DND-41 (cell line): ENCODE measurements around the gene TSEN15.

Experiments
- ATAC-seq: fragments of 200-7000 bp; cut with Tn5 transposase; 3 replicates; pipeline ENCODE4 v1.9.1; 2021; ENCODE audit warnings: low read depth; ENCODE audit not compliant: insufficient read depth
- DNase-seq: peaks from one replicate; pipeline ENCODE4 v3.0.0-alpha.2; 2020
- H2AFZ ChIP-seq: 2 replicates; pipeline ENCODE4 v1.6.0; 2012; ENCODE audit warnings: low read depth, low read length
- H3K27ac ChIP-seq: 2 replicates; pipeline ENCODE4 v1.5.1; 2012; ENCODE audit warnings: low read length, inconsistent platforms
- H3K27me3 ChIP-seq: fragments of 200-600 bp; sonication (generic); 2 replicates; pipeline ENCODE4 v1.6.0; 2012; ENCODE audit warnings: low read length, mild to moderate bottlenecking, inconsistent platforms; ENCODE audit not compliant: insufficient read depth, poor library complexity
- H3K36me3 ChIP-seq: 2 replicates; pipeline ENCODE4 v1.5.1; 2012; ENCODE audit warnings: low read length, inconsistent platforms; ENCODE audit not compliant: insufficient read depth
- H3K4me1 ChIP-seq: 2 replicates; pipeline ENCODE4 v1.5.1; 2012; ENCODE audit warnings: mild to moderate bottlenecking, low read length; ENCODE audit not compliant: insufficient read depth
- H3K4me2 ChIP-seq: 2 replicates; pipeline ENCODE4 v1.6.0; 2012; ENCODE audit warnings: mild to moderate bottlenecking, moderate library complexity, low read length, inconsistent platforms; ENCODE audit not compliant: insufficient read depth
- H3K4me3 ChIP-seq, 2 experiments: fragments of 200-600 bp in 1 of 2; shearing (Covaris generic) in 1 of 2; 2 replicates each; pipeline ENCODE4 v1.5.1; 2012 to 2016; ENCODE audit warnings: inconsistent platforms in 2 of 2, low read length in 2 of 2, mild to moderate bottlenecking in 2 of 2, low read depth in 1 of 2, moderate library complexity in 1 of 2
- H3K79me2 ChIP-seq: 2 replicates; pipeline ENCODE4 v1.6.0; 2012; ENCODE audit warnings: low read length, inconsistent platforms; ENCODE audit not compliant: insufficient read depth
- H3K9ac ChIP-seq: 2 replicates; pipeline ENCODE4 v1.6.0; 2012; ENCODE audit warnings: low read depth, mild to moderate bottlenecking, inconsistent platforms, low read length, moderate library complexity
- H3K9me3 ChIP-seq: 2 replicates; pipeline ENCODE4 v1.5.1; 2012; ENCODE audit warnings: low read length, moderate library complexity, mild to moderate bottlenecking, inconsistent platforms; ENCODE audit not compliant: insufficient read depth, severe bottlenecking
- H4K20me1 ChIP-seq: 2 replicates; pipeline ENCODE4 v1.6.0; 2012; ENCODE audit warnings: low read length; ENCODE audit not compliant: insufficient read depth
- CTCF ChIP-seq: IDR thresholded peaks from 2 replicates; pipeline ENCODE4 v1.5.1; 2012; ENCODE audit warnings: borderline replicate concordance, low read length, moderate library complexity, mild to moderate bottlenecking; ENCODE audit not compliant: poor library complexity, severe bottlenecking; ENCODE audit errors: extremely low read depth
- EZH2 ChIP-seq: IDR thresholded peaks from 3 replicates; pipeline ENCODE4 v1.6.1; 2012; ENCODE audit warnings: borderline replicate concordance, low read depth, mild to moderate bottlenecking, moderate library complexity, low read length, inconsistent platforms; ENCODE audit not compliant: severe bottlenecking

TSEN15 gene

DNA sequence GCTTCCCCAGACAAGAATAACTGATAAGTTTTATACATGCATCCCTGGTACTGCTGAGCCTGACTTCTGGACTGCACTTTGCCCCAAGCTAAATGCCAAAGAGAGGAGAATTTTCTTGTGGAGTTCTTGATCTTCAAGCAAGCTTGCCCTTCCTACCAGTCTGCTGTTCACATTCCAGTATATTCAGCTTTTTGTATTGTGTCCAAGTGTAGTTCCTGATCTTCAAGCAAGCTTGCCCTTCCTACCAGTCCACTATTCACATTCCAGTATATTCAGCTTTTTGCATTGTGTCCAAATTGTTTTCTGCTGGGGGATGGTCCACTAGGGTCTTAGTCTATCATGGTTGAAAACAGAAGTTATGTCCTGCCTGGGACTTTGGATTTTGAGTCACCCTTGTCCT lies 894 bp upstream of the TSEN15 start:
- H3K4me3 ChIP-seq, result peak overlapping the region in 1 of 2 experiments; percentile 78; a peak in 2 of 4 replicates
- ATAC-seq, result no peak
- H3K36me3 ChIP-seq, result peaks cover 14% of the 10 kb centered on the region
- peaks cover 6% of the 10 kb centered on the region for H3K27me3 ChIP-seq
- no peaks in the 10 kb centered on the region for H4K20me1 ChIP-seq
- peaks cover 37% of the 10 kb centered on the region for H3K79me2 ChIP-seq
- no peak for DNase-seq
- no peaks in the 10 kb centered on the region for H3K9me3 ChIP-seq
- peak overlapping the region; percentile 89 for H3K4me2 ChIP-seq
- peak overlapping the region; percentile 85 for H3K27ac ChIP-seq
- peaks cover 31% of the 10 kb centered on the region for H3K4me1 ChIP-seq
- TF ChIP-seq CTCF (no peak), EZH2 (no peak)
- peak overlapping the region; percentile 86 for H2AFZ ChIP-seq
- H3K9ac ChIP-seq, result peak overlapping the region; percentile 86

- no peak for TF ChIP-seq CTCF
- TF ChIP-seq EZH2, result no peak
- Histone ChIP-seq H3K9ac (peak overlapping the region; percentile 86), H3K9me3 (no peaks in the 10 kb centered on the region), H3K4me1 (peaks cover 31% of the 10 kb centered on the region), H4K20me1 (no peaks in the 10 kb centered on the region), H3K4me3 (peak overlapping the region; percentile 78 to 92; a peak in 3 of 4 replicates), H3K36me3 (peaks cover 17% of the 10 kb centered on the region), H3K27ac (peak overlapping the region; percentile 85), H2AFZ (peak overlapping the region; percentile 86), H3K4me2 (peak overlapping the region; percentile 89), H3K79me2 (peaks cover 41% of the 10 kb centered on the region), H3K27me3 (peaks cover 6% of the 10 kb centered on the region)
- ATAC-seq (peak; percentile 41), DNase-seq (no peak)
Observed at GRCh38 chr1:184051138-184051484, 419 bp upstream of the TSEN15 start.

GRCh38 chr1:184052194-184052559 lies 647 bp downstream of the TSEN15 start:
- ATAC-seq, result no peak
- peaks cover 34% of the 10 kb centered on the region for H3K4me1 ChIP-seq

More at GRCh38 chr1:184052194-184052559, 647 bp downstream of the TSEN15 start:
- peak overlapping the region; percentile 85 for H3K27ac ChIP-seq
- peaks cover 6% of the 10 kb centered on the region for H3K27me3 ChIP-seq
- H3K9me3 ChIP-seq, result no peaks in the 10 kb centered on the region
- H2AFZ ChIP-seq, result peak overlapping the region; percentile 86
- DNase-seq, result no peak
- TF ChIP-seq CTCF, result no peak
- TF ChIP-seq EZH2, result no peak
- H3K79me2 ChIP-seq, result peaks cover 49% of the 10 kb centered on the region
- H3K9ac ChIP-seq, result peak overlapping the region; percentile 86
- H3K4me3 ChIP-seq, result peak overlapping the region; percentile 78 to 92
- H3K36me3 ChIP-seq, result peaks cover 23% of the 10 kb centered on the region
- H3K4me2 ChIP-seq, result peak overlapping the region; percentile 89
- no peaks in the 10 kb centered on the region for H4K20me1 ChIP-seq
